Transverse colon (tissue), 4 donors: ENCODE results near the gene TTC29. TPM values are rescaled to one million over a fixed set of nuclear protein-coding genes. Genes with fewer than 3 reads are reported as not detected.

Experiments used
- DNase-seq: peaks from one replicate; pipeline ENCODE4 v3.0.0-alpha.2; 2019
- H3K27ac ChIP-seq, 4 donors: fragments of 200-600 bp; sonication (generic); 2 replicates each; pipeline ENCODE4 v1.5.1; 2016 to 2018; ENCODE audit warnings: inconsistent platforms in 4 of 4
- H3K27me3 ChIP-seq: fragments of 200-600 bp; sonication (generic); 2 replicates; pipeline ENCODE4 v1.5.1; 2017; ENCODE audit warnings: inconsistent platforms
- H3K36me3 ChIP-seq, 4 donors: fragments of 200-600 bp; sonication (generic); 2 replicates each; pipeline ENCODE4 v1.5.1; 2017 to 2019; ENCODE audit warnings: inconsistent platforms in 4 of 4
- H3K4me1 ChIP-seq, 4 donors: fragments of 200-600 bp; sonication (generic); 2 replicates each; pipeline ENCODE4 v1.5.1; 2017 to 2020; ENCODE audit warnings: inconsistent platforms in 4 of 4
- H3K4me3 ChIP-seq, 4 donors: fragments of 200-600 bp; sonication (generic); 1 replicate in 1 of 4; 2 replicates in 3 of 4; pipeline versions ENCODE4 v1.5.1 to v1.6.1; 2017 to 2019; ENCODE audit warnings: inconsistent platforms in 4 of 4
- H3K9me3 ChIP-seq, 2 donors: fragments of 200-600 bp; sonication (generic); 2 replicates each; pipeline ENCODE4 v1.5.1; 2017 to 2019; ENCODE audit warnings: inconsistent platforms in 2 of 2
- EP300 ChIP-seq: sonication (generic); formaldehyde crosslinking; IDR thresholded peaks from one replicate; pipeline ENCODE4 v1.6.1; 2017; ENCODE audit warnings: antibody characterized with exemption, low read depth
- POLR2A ChIP-seq: fragments of 450-650 bp; IDR thresholded peaks from one replicate; pipeline ENCODE4 v1.6.1; 2016; ENCODE audit warnings: antibody characterized with exemption, mild to moderate bottlenecking, moderate library complexity
- POLR2AphosphoS5 ChIP-seq, 3 donors: sonication (generic); formaldehyde crosslinking; IDR thresholded peaks; one replicate each; pipeline ENCODE4 v1.6.1; 2016; ENCODE audit warnings: antibody characterized with exemption in 3 of 3
- WGBS, 2 donors: methylation state at CpG; one replicate each; pipeline ENCODE4 v1.1.5; 2018; ENCODE audit warnings: low coverage in 1 of 2; 5-methylcytosine and 5-hydroxymethylcytosine counted together
- in situ Hi-C, 4 donors: fragments of 200-750 bp; cut with MboI; loops; one replicate each; pipeline versions ENCODE4 v1.15.0 to v1.15.1; 2017; ENCODE audit warnings: low sequenced_read_pairs in 3 of 4, low pct_ligation_motif_present in 1 of 4, low pct_unique_long_range_greater_than_20kb in 1 of 4
- intact Hi-C: fragments of 100-400 bp; cut with DNase I; formaldehyde crosslinking; loops from one replicate; pipeline ENCODE4 v1.15.1; 2023; ENCODE audit warnings: low total_unique reads
- total RNA-seq, 4 donors: library from RNA; depleted of rRNA; stranded (reverse); fragments of >200 nt; gene quantifications; one replicate each; pipeline ENCODE4 v1.1.0, GENCODE V29; 2016
- TF ChIP-seq, protein P1 (sequence below), 5 experiments: fragments of 200-600 bp in 3 of 5; fragments of 450-650 bp in 2 of 5; sonication (generic) in 3 of 5; IDR thresholded peaks; 1 replicate in 2 of 5; 2 replicates in 3 of 5; pipeline ENCODE4 v1.5.1; 2016 to 2017; ENCODE audit warnings: antibody characterized with exemption in 5 of 5, inconsistent platforms in 3 of 5, mild to moderate bottlenecking in 2 of 5, moderate library complexity in 1 of 5

The TTC29 gene
- total RNA-seq, 4 donors from 2014 or later = not detected

DNA sequence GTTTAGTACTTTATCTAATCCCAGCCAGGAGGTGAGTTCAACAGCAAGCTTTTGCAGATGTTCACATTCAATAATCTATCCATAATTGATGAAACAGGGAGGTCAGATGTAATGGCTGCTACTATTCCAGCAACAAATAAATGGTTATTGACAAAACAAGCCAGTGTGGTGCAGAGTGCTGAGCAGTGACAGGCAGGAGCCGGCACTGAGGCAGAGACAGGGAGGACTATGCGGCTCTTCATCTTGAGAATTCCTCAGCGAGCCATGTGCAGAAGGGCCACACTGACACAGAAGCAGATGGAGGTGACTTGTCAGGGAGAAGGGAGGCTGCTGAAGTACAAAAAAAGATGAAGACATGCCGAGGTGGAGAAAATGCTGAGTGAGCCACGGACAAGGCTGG lies 98.3 kb downstream of the TTC29 start:
- no peak for DNase-seq
- Histone ChIP-seq H3K27me3 (no peaks in the 10 kb centered on the region), H3K27ac (no peak overlapping the region), H3K4me3 (no peak overlapping the region), H3K9me3 (no peaks in the 10 kb centered on the region), H3K4me1 (no peaks in the 10 kb centered on the region), H3K36me3 (no peaks in the 10 kb centered on the region)
- TF ChIP-seq, protein P1, sequence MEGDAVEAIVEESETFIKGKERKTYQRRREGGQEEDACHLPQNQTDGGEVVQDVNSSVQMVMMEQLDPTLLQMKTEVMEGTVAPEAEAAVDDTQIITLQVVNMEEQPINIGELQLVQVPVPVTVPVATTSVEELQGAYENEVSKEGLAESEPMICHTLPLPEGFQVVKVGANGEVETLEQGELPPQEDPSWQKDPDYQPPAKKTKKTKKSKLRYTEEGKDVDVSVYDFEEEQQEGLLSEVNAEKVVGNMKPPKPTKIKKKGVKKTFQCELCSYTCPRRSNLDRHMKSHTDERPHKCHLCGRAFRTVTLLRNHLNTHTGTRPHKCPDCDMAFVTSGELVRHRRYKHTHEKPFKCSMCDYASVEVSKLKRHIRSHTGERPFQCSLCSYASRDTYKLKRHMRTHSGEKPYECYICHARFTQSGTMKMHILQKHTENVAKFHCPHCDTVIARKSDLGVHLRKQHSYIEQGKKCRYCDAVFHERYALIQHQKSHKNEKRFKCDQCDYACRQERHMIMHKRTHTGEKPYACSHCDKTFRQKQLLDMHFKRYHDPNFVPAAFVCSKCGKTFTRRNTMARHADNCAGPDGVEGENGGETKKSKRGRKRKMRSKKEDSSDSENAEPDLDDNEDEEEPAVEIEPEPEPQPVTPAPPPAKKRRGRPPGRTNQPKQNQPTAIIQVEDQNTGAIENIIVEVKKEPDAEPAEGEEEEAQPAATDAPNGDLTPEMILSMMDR (IDR thresholded peaks at IDR 0.05) = no peak
- TF ChIP-seq EP300 = no peak
- no peak for TF ChIP-seq POLR2AphosphoS5 (IDR thresholded peaks at IDR 0.05)
- no peak for TF ChIP-seq POLR2A
- in situ Hi-C loops (no loop called here), intact Hi-C loops (no loop called here)
- 67 to 79% methylated on average over 3 to 5 of the region's 5 CpGs for WGBS, 2 donors

DNA sequence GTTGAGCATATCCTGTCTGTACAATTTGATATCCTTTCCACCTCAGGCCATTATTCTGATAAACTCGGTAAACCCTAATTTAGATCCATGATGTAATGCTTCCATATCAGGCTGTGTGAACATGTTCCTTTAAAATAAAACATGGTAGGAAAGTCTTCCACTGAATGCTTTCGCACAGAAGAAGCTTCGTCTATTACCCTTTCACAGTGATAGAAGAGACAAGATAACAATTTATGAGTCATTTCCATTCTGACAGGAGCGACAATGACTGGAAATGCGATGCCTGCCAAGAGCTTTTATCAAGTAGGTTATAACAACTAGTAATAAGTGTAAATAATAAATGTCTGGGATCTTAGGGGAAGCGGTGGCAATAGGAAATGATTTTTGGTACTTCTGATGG lies 98.8 kb downstream of the TTC29 start:
- no peaks in the 10 kb centered on the region for H3K4me1 ChIP-seq
- in situ Hi-C loops (no loop called here), intact Hi-C loops (no loop called here)
- H3K27me3 ChIP-seq = no peaks in the 10 kb centered on the region
- TF ChIP-seq EP300 (no peak), POLR2AphosphoS5 (IDR thresholded peaks at IDR 0.05) (no peak), POLR2A (no peak)
- TF ChIP-seq, protein P1 (IDR thresholded peaks at IDR 0.05) = no peak
- WGBS, 2 donors = 89 to 97% methylated on average over 4 to 6 of the region's 6 CpGs
- DNase-seq = no peak
- H3K4me3 ChIP-seq = no peak overlapping the region
- H3K9me3 ChIP-seq = no peaks in the 10 kb centered on the region
- no peaks in the 10 kb centered on the region for H3K36me3 ChIP-seq
- no peak overlapping the region for H3K27ac ChIP-seq

DNA sequence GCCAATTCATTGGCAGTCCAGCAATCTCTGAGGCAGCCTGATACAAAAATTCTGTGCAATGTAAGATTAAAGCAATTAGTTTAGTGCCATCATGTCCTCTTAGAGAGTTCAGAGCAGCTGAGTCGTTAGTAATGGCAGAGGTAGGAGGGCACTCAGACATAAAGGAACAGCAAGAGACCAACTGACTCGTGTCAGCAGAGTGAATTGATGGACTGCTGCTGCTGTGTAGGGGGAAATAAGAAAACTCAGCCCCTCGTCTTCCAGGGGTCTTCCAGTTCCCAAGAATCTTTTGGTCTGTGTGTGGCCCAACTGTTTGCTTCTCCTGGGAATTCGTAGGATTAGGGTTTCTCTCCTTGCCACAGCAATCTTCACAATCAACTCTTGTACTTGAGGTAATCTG lies 100.9 kb downstream of the TTC29 start:
- H3K9me3 ChIP-seq = no peaks in the 10 kb centered on the region
- in situ Hi-C loops = no loop called here
- no peaks in the 10 kb centered on the region for H3K36me3 ChIP-seq
- H3K27me3 ChIP-seq = no peaks in the 10 kb centered on the region
- DNase-seq = no peak
- no peak overlapping the region for H3K4me3 ChIP-seq
- intact Hi-C loops = no loop called here
- WGBS, 2 donors = 50% methylated on average over 4 of the region's 4 CpGs; no CpG with 5 or more reads in 1 of the 2 donors
- no peaks in the 10 kb centered on the region for H3K4me1 ChIP-seq
- TF ChIP-seq EP300 (no peak), POLR2AphosphoS5 (IDR thresholded peaks at IDR 0.05) (no peak), POLR2A (no peak)
- TF ChIP-seq, protein P1 (IDR thresholded peaks at IDR 0.05) = no peak
- H3K27ac ChIP-seq = no peak overlapping the region

DNA sequence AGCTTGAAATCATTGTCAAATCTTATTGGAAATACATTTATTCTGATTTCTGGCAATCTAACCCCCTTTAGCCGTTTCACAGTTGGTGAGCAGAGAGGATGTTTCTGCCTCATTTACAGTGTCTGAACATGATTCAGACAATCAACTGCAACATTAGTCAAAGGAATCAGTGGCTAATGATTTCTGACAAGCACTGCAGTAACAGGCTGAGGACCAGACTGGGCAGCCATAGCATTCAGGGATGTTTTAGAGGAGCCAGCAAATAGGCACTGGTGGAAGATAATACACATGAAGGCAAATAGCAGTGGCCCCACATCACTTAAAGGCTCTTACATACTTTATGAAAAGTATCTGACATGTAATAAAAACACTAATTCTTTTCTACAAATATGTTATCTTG lies 102.8 kb downstream of the TTC29 start:
- intact Hi-C loops = no loop called here
- TF ChIP-seq POLR2A = no peak
- in situ Hi-C loops = no loop called here

DNA sequence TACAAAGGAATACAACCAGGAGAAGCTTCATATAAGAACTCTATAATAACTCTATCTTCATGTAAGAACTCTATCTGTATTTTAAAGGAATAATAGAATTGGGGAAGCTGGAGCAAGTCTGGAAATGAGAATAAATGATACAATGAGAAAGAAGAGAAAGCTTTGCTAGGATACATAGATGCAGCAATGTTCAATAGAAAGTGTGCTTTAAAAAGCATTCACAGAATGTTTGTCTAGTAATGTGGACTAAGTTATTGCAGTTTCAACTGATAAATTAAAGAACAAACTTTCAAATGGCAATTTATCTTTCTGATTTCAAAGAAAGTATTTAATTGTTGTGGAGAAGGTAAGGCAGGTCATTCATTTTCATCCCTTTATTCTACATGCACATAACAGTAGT lies 104.9 kb downstream of the TTC29 start:
- intact Hi-C loops (no loop called here), in situ Hi-C loops (no loop called here)
- Histone ChIP-seq H3K4me3 (no peak overlapping the region), H3K27ac (no peak overlapping the region), H3K4me1 (no peaks in the 10 kb centered on the region), H3K36me3 (no peaks in the 10 kb centered on the region), H3K9me3 (no peaks in the 10 kb centered on the region), H3K27me3 (no peaks in the 10 kb centered on the region)
- TF ChIP-seq, protein P1 (IDR thresholded peaks at IDR 0.05) = no peak
- TF ChIP-seq EP300 = no peak
- TF ChIP-seq POLR2A = no peak
- TF ChIP-seq POLR2AphosphoS5 (IDR thresholded peaks at IDR 0.05) = no peak
- no peak for DNase-seq

More for the DNA sequence above, 102.8 kb downstream of the TTC29 start:
- DNase-seq = no peak
- Histone ChIP-seq H3K36me3 (no peaks in the 10 kb centered on the region), H3K4me3 (no peak overlapping the region), H3K9me3 (no peaks in the 10 kb centered on the region), H3K27me3 (no peaks in the 10 kb centered on the region), H3K27ac (no peak overlapping the region), H3K4me1 (no peaks in the 10 kb centered on the region)
- WGBS, 2 donors = 67 to 81% methylated on average over 1 of the region's 1 CpG
